Measurements from ENCODE around the gene MGA. TPM values are rescaled to one million over a fixed set of nuclear protein-coding genes. Genes with fewer than 3 reads are reported as not detected.

Gene MGA
- total RNA-seq, 1 experiment from 2014 or later, result 35.9 TPM

DNA sequence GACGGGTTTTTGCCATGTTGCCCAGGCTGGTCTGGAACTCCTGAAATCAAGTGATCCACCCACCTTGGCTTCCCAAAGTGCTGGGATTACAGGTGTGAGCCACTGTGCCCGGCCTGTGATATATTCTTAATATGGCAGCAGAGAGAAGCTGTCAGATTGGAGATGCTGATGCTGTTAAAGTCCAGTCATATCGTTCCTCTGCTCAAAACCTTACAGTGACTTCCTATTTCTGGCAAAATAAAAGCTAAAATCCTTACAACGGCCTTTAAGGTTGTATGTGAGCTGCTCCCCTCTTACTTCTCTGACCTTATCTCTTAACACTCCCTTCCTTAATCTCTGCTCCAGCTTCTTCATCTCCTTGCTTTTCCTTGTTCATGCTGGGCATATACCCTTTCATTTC is 26.6 kb upstream of the MGA start (continued):
- TF ChIP-seq, protein P1, sequence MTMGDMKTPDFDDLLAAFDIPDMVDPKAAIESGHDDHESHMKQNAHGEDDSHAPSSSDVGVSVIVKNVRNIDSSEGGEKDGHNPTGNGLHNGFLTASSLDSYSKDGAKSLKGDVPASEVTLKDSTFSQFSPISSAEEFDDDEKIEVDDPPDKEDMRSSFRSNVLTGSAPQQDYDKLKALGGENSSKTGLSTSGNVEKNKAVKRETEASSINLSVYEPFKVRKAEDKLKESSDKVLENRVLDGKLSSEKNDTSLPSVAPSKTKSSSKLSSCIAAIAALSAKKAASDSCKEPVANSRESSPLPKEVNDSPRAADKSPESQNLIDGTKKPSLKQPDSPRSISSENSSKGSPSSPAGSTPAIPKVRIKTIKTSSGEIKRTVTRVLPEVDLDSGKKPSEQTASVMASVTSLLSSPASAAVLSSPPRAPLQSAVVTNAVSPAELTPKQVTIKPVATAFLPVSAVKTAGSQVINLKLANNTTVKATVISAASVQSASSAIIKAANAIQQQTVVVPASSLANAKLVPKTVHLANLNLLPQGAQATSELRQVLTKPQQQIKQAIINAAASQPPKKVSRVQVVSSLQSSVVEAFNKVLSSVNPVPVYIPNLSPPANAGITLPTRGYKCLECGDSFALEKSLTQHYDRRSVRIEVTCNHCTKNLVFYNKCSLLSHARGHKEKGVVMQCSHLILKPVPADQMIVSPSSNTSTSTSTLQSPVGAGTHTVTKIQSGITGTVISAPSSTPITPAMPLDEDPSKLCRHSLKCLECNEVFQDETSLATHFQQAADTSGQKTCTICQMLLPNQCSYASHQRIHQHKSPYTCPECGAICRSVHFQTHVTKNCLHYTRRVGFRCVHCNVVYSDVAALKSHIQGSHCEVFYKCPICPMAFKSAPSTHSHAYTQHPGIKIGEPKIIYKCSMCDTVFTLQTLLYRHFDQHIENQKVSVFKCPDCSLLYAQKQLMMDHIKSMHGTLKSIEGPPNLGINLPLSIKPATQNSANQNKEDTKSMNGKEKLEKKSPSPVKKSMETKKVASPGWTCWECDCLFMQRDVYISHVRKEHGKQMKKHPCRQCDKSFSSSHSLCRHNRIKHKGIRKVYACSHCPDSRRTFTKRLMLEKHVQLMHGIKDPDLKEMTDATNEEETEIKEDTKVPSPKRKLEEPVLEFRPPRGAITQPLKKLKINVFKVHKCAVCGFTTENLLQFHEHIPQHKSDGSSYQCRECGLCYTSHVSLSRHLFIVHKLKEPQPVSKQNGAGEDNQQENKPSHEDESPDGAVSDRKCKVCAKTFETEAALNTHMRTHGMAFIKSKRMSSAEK (CRISPR knock-in tag; IDR thresholded peaks at IDR 0.05; ENCODE audit: borderline replicate concordance), result no peak
- no peak for TF ChIP-seq ZNF121 (CRISPR knock-in tag; IDR thresholded peaks at IDR 0.05)
- no peak for TF ChIP-seq JUN (CRISPR knock-in tag; IDR thresholded peaks at IDR 0.05)

DNA sequence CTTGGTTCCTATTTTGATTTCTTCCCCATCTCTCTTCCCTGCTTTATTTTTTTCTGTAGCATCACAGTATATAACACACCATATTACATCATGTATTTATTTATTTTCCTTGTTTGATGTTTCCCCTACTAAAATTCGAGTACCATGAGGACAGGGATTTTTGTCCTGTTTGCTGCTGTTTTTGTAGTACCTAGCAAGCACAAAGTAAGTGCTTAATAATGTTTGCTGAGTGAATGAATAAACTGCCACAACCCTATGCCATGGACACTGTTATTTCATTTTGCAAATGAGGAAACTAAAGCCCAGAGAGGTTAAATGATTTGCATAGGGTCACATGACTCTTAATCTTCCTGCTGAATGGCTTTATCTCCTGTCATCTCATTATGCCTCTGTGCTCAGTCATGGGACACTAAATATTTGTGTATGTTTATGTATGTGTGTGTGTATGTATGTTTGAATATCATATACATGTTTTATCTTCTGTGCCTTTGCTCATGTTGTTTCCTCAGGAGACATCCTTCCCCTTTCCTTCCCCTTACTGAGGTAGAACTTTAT is 26.1 kb upstream of the MGA start:
- no peak; the same call in 1 of the 2 replicates for ATAC-seq
- H3K4me1 Mint-ChIP-seq, result peaks cover 41% of the 10 kb centered on the region
- no peaks in the 10 kb centered on the region for H3K27me3 Mint-ChIP-seq (ENCODE audit: low read depth)
- no peak for DNase-seq (ENCODE audit: low spot score)
- CTCF ChIA-PET, result interaction anchor here (1.0 kb wide), 1 partner anchor 140 kb away, joined by 3 read pairs; the partner anchor contains the start of gene MAPKBP1
- POLR2A ChIA-PET, result no interaction called here
- TF ChIP-seq OVOL2 (CRISPR knock-in tag; IDR thresholded peaks at IDR 0.05; ENCODE audit: borderline replicate concordance), result no peak
- no peak for TF ChIP-seq ZNF121 (CRISPR knock-in tag; IDR thresholded peaks at IDR 0.05)
- TF ChIP-seq, protein P2, sequence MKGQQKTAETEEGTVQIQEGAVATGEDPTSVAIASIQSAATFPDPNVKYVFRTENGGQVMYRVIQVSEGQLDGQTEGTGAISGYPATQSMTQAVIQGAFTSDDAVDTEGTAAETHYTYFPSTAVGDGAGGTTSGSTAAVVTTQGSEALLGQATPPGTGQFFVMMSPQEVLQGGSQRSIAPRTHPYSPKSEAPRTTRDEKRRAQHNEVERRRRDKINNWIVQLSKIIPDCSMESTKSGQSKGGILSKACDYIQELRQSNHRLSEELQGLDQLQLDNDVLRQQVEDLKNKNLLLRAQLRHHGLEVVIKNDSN (CRISPR knock-in tag; IDR thresholded peaks at IDR 0.05), result peak; percentile 55; the same call in 1 of the 2 replicates
- TF ChIP-seq, protein P3, sequence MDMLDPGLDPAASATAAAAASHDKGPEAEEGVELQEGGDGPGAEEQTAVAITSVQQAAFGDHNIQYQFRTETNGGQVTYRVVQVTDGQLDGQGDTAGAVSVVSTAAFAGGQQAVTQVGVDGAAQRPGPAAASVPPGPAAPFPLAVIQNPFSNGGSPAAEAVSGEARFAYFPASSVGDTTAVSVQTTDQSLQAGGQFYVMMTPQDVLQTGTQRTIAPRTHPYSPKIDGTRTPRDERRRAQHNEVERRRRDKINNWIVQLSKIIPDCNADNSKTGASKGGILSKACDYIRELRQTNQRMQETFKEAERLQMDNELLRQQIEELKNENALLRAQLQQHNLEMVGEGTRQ (CRISPR knock-in tag; IDR thresholded peaks at IDR 0.05), result peak; percentile 76
- H3K9me3 Mint-ChIP-seq, result no peaks in the 10 kb centered on the region
- H3K4me3 Mint-ChIP-seq, result no peak overlapping the region
- no peaks in the 10 kb centered on the region for H3K36me3 Mint-ChIP-seq
- H3K27ac Mint-ChIP-seq, result peak overlapping the region; percentile 22

DNA sequence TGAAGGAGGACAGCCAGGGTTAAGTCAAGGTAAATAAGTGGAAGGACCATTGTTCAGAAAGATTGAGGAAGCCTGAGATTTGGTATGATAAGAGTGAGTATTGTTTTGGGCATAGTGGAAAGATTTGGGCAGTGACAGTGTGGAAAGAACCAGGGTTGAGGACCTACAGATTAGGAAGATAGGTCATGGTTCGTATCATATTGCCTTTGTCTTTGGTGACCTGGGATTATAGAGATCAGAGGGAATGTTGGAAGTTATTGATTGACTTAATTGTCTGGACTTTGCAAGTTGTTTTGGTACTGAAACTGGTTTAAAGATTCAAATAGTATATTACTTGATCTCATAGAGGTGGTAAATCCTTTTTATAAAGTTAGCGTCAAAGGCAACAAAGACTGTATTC is 23.1 kb upstream of the MGA start:
- no peaks in the 10 kb centered on the region for H3K9me3 Mint-ChIP-seq
- no peaks in the 10 kb centered on the region for H3K36me3 Mint-ChIP-seq
- TF ChIP-seq ETV6 (CRISPR knock-in tag; IDR thresholded peaks at IDR 0.05) (no peak), MXD4 (CRISPR knock-in tag; IDR thresholded peaks at IDR 0.05; ENCODE audit: borderline replicate concordance) (no peak), ZNF416 (CRISPR knock-in tag; IDR thresholded peaks at IDR 0.05) (no peak), ZNF219 (CRISPR knock-in tag; IDR thresholded peaks at IDR 0.05; ENCODE audit: borderline replicate concordance) (no peak), GABPB1 (CRISPR knock-in tag; IDR thresholded peaks at IDR 0.05) (no peak), OVOL2 (CRISPR knock-in tag; IDR thresholded peaks at IDR 0.05; ENCODE audit: borderline replicate concordance) (no peak), CBFB (CRISPR knock-in tag; IDR thresholded peaks at IDR 0.05; ENCODE audit: low read depth) (no peak), EMX1 (CRISPR knock-in tag; IDR thresholded peaks at IDR 0.05) (no peak), JUN (CRISPR knock-in tag; IDR thresholded peaks at IDR 0.05) (no peak), NR1H2 (CRISPR knock-in tag; IDR thresholded peaks at IDR 0.05) (no peak), ZNF121 (CRISPR knock-in tag; IDR thresholded peaks at IDR 0.05) (no peak)
- TF ChIP-seq, protein P4, sequence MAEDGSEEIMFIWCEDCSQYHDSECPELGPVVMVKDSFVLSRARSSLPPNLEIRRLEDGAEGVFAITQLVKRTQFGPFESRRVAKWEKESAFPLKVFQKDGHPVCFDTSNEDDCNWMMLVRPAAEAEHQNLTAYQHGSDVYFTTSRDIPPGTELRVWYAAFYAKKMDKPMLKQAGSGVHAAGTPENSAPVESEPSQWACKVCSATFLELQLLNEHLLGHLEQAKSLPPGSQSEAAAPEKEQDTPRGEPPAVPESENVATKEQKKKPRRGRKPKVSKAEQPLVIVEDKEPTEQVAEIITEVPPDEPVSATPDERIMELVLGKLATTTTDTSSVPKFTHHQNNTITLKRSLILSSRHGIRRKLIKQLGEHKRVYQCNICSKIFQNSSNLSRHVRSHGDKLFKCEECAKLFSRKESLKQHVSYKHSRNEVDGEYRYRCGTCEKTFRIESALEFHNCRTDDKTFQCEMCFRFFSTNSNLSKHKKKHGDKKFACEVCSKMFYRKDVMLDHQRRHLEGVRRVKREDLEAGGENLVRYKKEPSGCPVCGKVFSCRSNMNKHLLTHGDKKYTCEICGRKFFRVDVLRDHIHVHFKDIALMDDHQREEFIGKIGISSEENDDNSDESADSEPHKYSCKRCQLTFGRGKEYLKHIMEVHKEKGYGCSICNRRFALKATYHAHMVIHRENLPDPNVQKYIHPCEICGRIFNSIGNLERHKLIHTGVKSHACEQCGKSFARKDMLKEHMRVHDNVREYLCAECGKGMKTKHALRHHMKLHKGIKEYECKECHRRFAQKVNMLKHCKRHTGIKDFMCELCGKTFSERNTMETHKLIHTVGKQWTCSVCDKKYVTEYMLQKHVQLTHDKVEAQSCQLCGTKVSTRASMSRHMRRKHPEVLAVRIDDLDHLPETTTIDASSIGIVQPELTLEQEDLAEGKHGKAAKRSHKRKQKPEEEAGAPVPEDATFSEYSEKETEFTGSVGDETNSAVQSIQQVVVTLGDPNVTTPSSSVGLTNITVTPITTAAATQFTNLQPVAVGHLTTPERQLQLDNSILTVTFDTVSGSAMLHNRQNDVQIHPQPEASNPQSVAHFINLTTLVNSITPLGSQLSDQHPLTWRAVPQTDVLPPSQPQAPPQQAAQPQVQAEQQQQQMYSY (CRISPR knock-in tag; IDR thresholded peaks at IDR 0.05), result no peak
- TF ChIP-seq, protein P5, sequence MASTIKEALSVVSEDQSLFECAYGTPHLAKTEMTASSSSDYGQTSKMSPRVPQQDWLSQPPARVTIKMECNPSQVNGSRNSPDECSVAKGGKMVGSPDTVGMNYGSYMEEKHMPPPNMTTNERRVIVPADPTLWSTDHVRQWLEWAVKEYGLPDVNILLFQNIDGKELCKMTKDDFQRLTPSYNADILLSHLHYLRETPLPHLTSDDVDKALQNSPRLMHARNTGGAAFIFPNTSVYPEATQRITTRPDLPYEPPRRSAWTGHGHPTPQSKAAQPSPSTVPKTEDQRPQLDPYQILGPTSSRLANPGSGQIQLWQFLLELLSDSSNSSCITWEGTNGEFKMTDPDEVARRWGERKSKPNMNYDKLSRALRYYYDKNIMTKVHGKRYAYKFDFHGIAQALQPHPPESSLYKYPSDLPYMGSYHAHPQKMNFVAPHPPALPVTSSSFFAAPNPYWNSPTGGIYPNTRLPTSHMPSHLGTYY (CRISPR knock-in tag; IDR thresholded peaks at IDR 0.05), result no peak
- TF ChIP-seq, protein P6, sequence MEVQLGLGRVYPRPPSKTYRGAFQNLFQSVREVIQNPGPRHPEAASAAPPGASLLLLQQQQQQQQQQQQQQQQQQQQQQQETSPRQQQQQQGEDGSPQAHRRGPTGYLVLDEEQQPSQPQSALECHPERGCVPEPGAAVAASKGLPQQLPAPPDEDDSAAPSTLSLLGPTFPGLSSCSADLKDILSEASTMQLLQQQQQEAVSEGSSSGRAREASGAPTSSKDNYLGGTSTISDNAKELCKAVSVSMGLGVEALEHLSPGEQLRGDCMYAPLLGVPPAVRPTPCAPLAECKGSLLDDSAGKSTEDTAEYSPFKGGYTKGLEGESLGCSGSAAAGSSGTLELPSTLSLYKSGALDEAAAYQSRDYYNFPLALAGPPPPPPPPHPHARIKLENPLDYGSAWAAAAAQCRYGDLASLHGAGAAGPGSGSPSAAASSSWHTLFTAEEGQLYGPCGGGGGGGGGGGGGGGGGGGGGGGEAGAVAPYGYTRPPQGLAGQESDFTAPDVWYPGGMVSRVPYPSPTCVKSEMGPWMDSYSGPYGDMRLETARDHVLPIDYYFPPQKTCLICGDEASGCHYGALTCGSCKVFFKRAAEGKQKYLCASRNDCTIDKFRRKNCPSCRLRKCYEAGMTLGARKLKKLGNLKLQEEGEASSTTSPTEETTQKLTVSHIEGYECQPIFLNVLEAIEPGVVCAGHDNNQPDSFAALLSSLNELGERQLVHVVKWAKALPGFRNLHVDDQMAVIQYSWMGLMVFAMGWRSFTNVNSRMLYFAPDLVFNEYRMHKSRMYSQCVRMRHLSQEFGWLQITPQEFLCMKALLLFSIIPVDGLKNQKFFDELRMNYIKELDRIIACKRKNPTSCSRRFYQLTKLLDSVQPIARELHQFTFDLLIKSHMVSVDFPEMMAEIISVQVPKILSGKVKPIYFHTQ (CRISPR knock-in tag; IDR thresholded peaks at IDR 0.05), result no peak
- H3K27ac Mint-ChIP-seq, result no peak overlapping the region
- DNase-seq (ENCODE audit: low spot score) (no peak), ATAC-seq (no peak)
- H3K4me1 Mint-ChIP-seq, result peaks cover 21% of the 10 kb centered on the region
- POLR2A ChIA-PET, result no interaction called here
- no peak overlapping the region for H3K4me3 Mint-ChIP-seq
- CTCF ChIA-PET, result no interaction called here
- no peaks in the 10 kb centered on the region for H3K27me3 Mint-ChIP-seq (ENCODE audit: low read depth)

Measured in WTC11 (cell line).